ENCODE measurements around the gene TADA2B.

DNA sequence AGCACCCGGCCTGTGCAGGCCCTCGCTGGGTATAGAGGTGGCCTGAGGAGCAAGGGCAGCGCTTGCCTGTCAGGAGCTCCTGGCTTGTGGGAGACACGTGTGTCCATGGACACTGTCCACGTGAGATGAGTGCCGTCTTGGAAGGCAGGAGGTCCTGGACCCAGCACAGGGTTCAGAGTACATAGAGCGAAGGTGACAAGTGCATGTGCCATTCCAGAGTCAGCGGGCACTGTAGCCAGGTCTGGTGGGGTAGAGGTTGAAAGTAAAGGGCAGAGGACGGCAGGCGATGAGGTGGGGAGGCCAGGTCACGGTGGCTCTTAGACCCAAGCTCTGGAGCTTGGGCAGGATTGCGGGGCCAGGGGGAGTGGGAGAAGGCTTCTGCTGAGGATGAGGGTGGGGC lies 28.4 kb upstream of the TADA2B start:
- TF ChIP-seq EGR1 (conservative IDR thresholded peaks at IDR 0.05) (no peak), PHF8 (IDR thresholded peaks at IDR 0.05; ENCODE audit: borderline replicate concordance, low read length) (no peak), SMC3 (conservative IDR thresholded peaks at IDR 0.05; ENCODE audit: insufficient read depth, low read depth, low read length) (no peak)

Measured in K562 (cell line).